ENCODE measurements around the gene WDR1. TPM values are rescaled to one million over a fixed set of nuclear protein-coding genes. Genes with fewer than 3 reads are reported as not detected.

The WDR1 gene
- total RNA-seq, 1 experiment from 2014 or later: 258 TPM

DNA sequence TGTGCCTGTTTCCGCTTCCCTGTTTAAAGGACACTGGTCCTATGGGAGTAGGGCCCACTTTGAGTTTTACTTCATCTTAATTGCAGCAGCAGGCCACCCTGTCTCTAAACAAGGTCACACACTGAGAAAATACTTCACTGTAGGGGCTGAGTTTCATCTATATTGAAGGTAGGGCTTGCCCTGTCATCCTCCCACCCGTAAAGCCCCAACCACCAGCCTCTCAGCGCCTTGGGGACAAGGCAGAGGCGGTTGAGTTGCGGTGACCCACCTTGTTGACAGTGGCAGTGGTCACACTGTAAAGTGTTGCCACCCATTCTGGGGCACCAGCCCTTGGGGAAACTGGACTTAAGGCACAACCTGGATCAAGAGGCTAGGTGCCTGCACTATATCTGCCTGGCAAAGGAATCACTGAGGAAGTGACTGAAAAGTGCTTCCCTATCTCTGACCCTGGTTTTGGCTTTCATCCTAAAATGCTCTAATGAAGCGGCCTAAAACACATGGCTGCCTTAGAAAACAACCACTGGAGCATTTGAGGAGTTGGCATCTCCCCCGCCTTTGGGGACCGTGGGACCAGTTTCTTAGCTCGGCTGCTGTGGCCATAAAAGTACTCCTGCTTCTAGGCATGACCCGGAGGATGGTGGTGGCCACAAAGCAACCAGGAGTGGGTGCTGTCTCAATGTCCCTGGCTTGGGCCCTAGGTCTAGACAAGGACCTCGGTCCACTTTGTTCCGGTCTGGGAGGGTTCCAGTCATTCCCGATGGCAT lies 7.8 kb upstream of the WDR1 start:
- Histone ChIP-seq H3F3A (ENCODE audit: insufficient read depth, low read depth) (no peaks in the 10 kb centered on the region; the same call in 1 of the 2 replicates), H3K36me3 (ENCODE audit: low read depth) (no peaks in the 10 kb centered on the region), H3K4me2 (no peak overlapping the region), H4K20me1 (ENCODE audit: insufficient read depth) (no peaks in the 10 kb centered on the region), H3K79me2 (ENCODE audit: low read depth) (no peaks in the 10 kb centered on the region), H3K27me3 (ENCODE audit: insufficient read depth, low read depth) (0 out of 2 replicates have a peak, but pooled peaks cover 4% of the 10 kb centered on the region), H2AFZ (no peak overlapping the region), H3K4me1 (replicated peaks; ENCODE audit: insufficient read depth) (no peaks in the 10 kb centered on the region), H3K4me3 (no peak overlapping the region), H3K27ac (no peak overlapping the region), H3K9me3 (ENCODE audit: insufficient read depth, low read depth) (no peaks in the 10 kb centered on the region), H3K9me2 (ENCODE audit: insufficient read depth) (no peaks in the 10 kb centered on the region)
- TF ChIP-seq, protein P1, sequence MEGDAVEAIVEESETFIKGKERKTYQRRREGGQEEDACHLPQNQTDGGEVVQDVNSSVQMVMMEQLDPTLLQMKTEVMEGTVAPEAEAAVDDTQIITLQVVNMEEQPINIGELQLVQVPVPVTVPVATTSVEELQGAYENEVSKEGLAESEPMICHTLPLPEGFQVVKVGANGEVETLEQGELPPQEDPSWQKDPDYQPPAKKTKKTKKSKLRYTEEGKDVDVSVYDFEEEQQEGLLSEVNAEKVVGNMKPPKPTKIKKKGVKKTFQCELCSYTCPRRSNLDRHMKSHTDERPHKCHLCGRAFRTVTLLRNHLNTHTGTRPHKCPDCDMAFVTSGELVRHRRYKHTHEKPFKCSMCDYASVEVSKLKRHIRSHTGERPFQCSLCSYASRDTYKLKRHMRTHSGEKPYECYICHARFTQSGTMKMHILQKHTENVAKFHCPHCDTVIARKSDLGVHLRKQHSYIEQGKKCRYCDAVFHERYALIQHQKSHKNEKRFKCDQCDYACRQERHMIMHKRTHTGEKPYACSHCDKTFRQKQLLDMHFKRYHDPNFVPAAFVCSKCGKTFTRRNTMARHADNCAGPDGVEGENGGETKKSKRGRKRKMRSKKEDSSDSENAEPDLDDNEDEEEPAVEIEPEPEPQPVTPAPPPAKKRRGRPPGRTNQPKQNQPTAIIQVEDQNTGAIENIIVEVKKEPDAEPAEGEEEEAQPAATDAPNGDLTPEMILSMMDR (conservative IDR thresholded peaks at IDR 0.05): no peak
- no peak for TF ChIP-seq EZH2 (IDR thresholded peaks at IDR 0.05; ENCODE audit: low read depth)
- ChIA-PET POLR2A (ENCODE audit: unreplicated experiment) (no interaction called here), CTCF (no interaction called here)
- no peak for DNase-seq
- intact Hi-C loops (cut with micrococcal nuclease; ENCODE audit: unreplicated experiment): no loop called here
- BruUV-seq (replicated peaks): no TSS peak

DNA sequence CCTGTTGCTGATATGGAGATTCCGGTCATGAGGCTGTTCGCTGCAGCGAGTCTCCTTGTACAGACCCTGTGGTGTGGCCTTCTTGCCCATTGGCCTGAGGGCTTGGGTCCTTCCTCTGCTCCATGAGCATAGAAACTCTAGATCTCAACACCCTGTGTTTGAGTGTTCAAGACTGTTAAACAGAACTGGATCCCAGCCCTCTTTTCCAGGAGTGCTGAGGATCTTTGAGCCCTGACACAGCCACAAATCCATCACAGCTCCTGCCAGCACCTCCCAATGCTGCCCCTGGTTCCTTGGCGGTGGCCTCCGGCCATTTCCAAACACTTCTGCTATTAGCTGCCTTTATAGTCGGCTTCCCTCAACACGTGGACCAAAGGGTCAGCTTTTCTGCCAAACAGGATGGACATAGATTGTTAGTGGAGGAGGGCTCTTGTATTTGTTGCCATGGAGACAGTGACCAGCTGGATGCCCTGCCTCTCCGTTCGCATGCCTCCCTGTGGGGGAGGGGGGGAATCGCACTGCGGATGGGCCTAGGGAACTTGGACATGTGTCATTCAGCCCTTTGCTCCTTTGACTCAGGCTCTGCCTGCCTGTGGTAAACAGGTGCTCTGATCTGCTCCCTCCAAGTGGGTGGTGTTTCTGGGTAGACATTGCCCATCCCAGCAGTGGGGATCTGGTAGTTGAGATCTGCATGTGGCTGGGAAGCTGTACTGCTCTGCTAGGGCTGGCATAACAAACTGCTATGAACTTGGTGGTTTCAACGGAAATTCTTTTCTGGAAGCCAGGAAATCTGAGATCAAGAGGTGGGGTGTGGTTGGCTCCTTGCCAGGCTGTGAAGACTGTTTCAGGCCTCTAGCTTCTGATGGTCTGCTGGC lies 6.9 kb upstream of the WDR1 start:
- POLR2A ChIA-PET (ENCODE audit: unreplicated experiment): no interaction called here
- CTCF ChIA-PET: no interaction called here
- intact Hi-C loops (cut with micrococcal nuclease; ENCODE audit: unreplicated experiment): no loop called here

DNA sequence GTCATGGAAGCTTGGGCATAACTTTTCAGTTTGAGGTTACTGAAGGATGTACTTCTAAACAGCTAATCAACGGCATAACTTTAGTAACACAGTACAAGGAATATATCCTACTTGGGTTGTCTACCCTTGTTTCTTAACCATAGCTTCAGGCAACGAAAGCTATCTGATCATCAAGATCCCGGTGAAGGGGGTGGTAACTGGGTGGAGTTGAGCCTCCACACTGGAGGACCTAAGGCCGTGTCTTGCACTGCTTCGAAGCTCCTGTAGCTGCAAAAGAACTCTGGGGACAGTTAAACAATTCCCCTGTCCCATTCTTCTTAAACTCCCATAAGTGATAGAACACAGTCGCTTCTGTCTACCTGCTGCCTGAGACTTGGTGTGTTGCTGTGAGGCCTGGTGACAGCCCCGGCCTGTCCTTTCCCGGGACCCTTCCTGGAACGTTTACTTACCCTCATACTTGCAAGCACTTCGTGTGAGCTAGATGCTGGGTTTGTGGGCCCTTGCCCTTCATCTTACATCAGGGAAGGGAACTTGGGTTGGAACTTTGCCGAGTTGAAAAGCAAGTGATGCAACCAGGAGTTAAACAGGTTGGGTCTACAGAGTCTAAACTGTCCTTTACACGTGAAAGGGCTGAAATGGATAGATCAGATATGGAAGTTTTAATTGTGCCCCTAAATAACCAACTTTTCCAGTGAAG lies 5.8 kb upstream of the WDR1 start:
- H4K20me1 ChIP-seq (ENCODE audit: insufficient read depth): no peaks in the 10 kb centered on the region
- no peaks in the 10 kb centered on the region for H3K79me2 ChIP-seq (ENCODE audit: low read depth)
- H3K27ac ChIP-seq: no peak overlapping the region
- H3K9me3 ChIP-seq (ENCODE audit: insufficient read depth, low read depth): no peaks in the 10 kb centered on the region
- POLR2A ChIA-PET (ENCODE audit: unreplicated experiment): no interaction called here
- CTCF ChIA-PET: no interaction called here
- BruUV-seq (replicated peaks): no TSS peak
- no peak overlapping the region for H3K4me3 ChIP-seq
- H3K27me3 ChIP-seq (ENCODE audit: insufficient read depth, low read depth): 0 out of 2 replicates have a peak, but pooled peaks cover 4% of the 10 kb centered on the region
- no peak for TF ChIP-seq EZH2 (IDR thresholded peaks at IDR 0.05; ENCODE audit: low read depth)
- TF ChIP-seq, protein P1 (conservative IDR thresholded peaks at IDR 0.05): no peak
- H3K4me1 ChIP-seq (replicated peaks; ENCODE audit: insufficient read depth): no peaks in the 10 kb centered on the region; the same call in 1 of the 2 replicates
- no peak overlapping the region for H2AFZ ChIP-seq
- intact Hi-C loops (cut with micrococcal nuclease; ENCODE audit: unreplicated experiment): no loop called here
- no peaks in the 10 kb centered on the region for H3K36me3 ChIP-seq (ENCODE audit: low read depth)
- no peaks in the 10 kb centered on the region for H3F3A ChIP-seq (ENCODE audit: insufficient read depth, low read depth)
- no peaks in the 10 kb centered on the region for H3K9me2 ChIP-seq (ENCODE audit: insufficient read depth)
- no peak overlapping the region for H3K4me2 ChIP-seq
- DNase-seq: no peak

More for the DNA sequence above, 6.9 kb upstream of the WDR1 start:
- DNase-seq: no peak
- Histone ChIP-seq H4K20me1 (ENCODE audit: insufficient read depth) (no peaks in the 10 kb centered on the region), H2AFZ (no peak overlapping the region), H3K4me1 (replicated peaks; ENCODE audit: insufficient read depth) (no peaks in the 10 kb centered on the region), H3K9me2 (ENCODE audit: insufficient read depth) (no peaks in the 10 kb centered on the region), H3K4me2 (no peak overlapping the region), H3F3A (ENCODE audit: insufficient read depth, low read depth) (no peaks in the 10 kb centered on the region), H3K36me3 (ENCODE audit: low read depth) (no peaks in the 10 kb centered on the region), H3K27me3 (ENCODE audit: insufficient read depth, low read depth) (0 out of 2 replicates have a peak, but pooled peaks cover 4% of the 10 kb centered on the region), H3K4me3 (no peak overlapping the region), H3K79me2 (ENCODE audit: low read depth) (no peaks in the 10 kb centered on the region), H3K9me3 (ENCODE audit: insufficient read depth, low read depth) (no peaks in the 10 kb centered on the region), H3K27ac (no peak overlapping the region)
- no TSS peak for BruUV-seq (replicated peaks)
- TF ChIP-seq, protein P1 (conservative IDR thresholded peaks at IDR 0.05): no peak
- no peak for TF ChIP-seq EZH2 (IDR thresholded peaks at IDR 0.05; ENCODE audit: low read depth)

Measured in PC-9 (cell line).